HCT116 (cell line): ENCODE data around the gene ESCO1.

ENCODE experiments used
- REST ChIP-seq: IDR thresholded peaks from 2 replicates; pipeline ENCODE4 v1.6.1; 2012; ENCODE audit warnings: low read depth
- TF ChIP-seq, protein P1 (sequence below), 3 experiments: fragments of 200-600 bp in 1 of 3; sonication (generic) in 1 of 3; IDR thresholded peaks in 2 of 3; conservative IDR thresholded peaks in 1 of 3; 2 replicates each; pipeline ENCODE4 v1.5.1; 2012 to 2017; ENCODE audit warnings: low read depth in 2 of 3, low read length in 2 of 3, antibody characterized with exemption in 1 of 3, borderline replicate concordance in 1 of 3, control low read depth in 1 of 3, mild to moderate bottlenecking in 1 of 3, mixed read lengths in 1 of 3, mixed run types in 1 of 3, moderate library complexity in 1 of 3; ENCODE audit not compliant: insufficient read depth in 1 of 3

DNA sequence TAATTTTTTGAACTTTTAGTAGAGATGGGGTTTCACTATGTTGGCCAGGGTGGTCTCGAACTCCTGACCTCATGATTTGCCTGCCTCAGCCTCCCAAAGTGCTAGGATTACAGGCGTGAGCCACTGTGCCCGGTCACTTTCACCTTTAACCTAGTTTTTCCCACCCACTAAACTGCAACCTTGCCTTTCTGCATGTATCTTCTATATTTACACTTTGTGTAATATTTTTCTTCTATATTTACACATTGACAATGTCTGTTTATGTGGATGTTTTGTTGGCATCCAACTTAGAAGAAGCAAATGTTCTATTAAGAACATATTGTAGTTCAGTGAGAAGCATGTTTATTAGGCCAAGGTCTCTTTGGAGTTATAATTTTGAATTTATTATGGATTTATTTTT lies 38.3 kb upstream of the ESCO1 start:
- TF ChIP-seq, protein P1, sequence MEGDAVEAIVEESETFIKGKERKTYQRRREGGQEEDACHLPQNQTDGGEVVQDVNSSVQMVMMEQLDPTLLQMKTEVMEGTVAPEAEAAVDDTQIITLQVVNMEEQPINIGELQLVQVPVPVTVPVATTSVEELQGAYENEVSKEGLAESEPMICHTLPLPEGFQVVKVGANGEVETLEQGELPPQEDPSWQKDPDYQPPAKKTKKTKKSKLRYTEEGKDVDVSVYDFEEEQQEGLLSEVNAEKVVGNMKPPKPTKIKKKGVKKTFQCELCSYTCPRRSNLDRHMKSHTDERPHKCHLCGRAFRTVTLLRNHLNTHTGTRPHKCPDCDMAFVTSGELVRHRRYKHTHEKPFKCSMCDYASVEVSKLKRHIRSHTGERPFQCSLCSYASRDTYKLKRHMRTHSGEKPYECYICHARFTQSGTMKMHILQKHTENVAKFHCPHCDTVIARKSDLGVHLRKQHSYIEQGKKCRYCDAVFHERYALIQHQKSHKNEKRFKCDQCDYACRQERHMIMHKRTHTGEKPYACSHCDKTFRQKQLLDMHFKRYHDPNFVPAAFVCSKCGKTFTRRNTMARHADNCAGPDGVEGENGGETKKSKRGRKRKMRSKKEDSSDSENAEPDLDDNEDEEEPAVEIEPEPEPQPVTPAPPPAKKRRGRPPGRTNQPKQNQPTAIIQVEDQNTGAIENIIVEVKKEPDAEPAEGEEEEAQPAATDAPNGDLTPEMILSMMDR (IDR thresholded peaks at IDR 0.05 in 2 of 3, conservative IDR thresholded peaks at IDR 0.05 in 1 of 3; ENCODE audit: borderline replicate concordance in 1 of 3, insufficient read depth in 1 of 3, low read depth in 2 of 3, low read length in 2 of 3), result no peak
- TF ChIP-seq REST, result no peak
